ENCODE data around the gene KRT13.

Gene KRT13

DNA sequence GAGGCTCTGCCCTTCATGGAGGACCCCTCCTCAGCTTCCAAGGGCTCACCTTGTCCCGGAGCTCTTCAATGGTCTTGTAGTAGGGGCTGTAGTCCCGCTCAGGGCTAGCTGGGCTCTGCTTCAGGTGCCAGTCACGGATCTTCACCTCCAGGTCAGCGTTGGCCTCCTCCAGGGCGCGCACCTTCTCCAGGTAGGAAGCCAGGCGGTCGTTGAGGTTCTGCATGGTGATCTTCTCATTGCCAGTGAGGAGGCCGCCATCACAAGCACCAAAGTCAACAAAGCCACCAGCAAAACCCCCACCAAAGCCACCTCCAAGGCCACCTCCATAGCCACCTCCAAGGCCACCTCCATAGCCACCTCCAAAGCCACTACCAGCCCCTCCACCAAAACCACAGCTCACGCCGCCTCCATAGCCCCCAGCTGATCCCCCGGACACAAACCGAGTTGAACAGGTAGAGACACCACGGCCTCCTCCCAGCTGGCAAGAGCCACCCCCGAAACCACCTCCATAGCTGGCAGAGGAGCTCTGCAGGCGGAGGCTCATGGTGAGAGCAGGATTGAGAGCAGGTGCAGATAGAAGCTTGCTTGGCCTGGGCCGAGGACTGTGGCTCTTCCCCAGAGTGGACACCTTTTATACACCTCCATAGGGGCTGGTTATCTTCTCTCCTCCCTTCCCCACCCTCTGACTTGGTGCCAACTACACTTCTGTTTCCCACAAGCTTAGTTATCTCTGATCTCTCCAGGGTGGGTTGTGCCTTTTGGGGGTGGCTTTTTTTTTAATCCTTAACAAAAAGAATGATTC lies at the start of gene KRT13:
Gene KRT13, minus strand, starts transcription at position 606 of the 802 bp plus-strand sequence. Its CDS starts 62 bp downstream, at position 544.
- TF ChIP-seq GATA2 (IDR thresholded peaks at IDR 0.05; ENCODE audit: low read depth, low read length) (no peak), GATA3 (IDR thresholded peaks at IDR 0.05; ENCODE audit: low read depth, low read length) (no peak)

DNA sequence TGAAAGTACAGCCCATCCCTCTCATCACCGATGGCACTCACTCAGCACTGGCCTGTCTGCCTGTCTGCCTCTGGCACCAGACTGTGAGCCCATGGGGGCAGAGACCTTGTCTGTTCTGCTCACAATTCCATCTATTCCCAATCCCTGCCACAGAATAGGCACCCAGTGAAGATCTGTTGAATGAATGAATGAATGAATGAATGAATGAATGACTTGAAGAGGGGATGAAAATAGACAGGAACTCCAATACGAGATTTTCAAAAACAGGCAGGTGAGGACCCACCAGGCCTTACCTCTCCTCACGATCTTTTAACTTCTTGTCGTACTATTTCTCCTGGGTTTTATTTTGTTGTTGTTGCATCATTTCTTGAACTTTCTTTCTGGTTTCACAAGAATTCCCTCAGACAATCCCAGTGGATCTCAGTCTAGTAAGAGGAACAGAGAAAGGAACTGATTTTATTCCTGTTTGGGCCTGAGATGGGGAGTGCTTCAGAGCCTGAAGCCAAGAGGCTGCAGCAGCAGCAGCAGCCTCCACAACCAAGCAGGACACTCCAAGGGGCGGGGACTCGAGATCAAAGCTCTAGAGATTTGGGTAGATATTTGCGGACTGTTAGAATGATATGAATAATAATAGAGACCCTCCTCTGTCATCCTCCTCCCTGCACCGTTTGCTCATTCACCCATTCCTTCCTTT lies 48.7 kb upstream of the KRT13 start:
- TF ChIP-seq GATA2 (IDR thresholded peaks at IDR 0.05; ENCODE audit: low read depth, low read length) (no peak), GATA3 (IDR thresholded peaks at IDR 0.05; ENCODE audit: low read depth, low read length) (no peak)

DNA sequence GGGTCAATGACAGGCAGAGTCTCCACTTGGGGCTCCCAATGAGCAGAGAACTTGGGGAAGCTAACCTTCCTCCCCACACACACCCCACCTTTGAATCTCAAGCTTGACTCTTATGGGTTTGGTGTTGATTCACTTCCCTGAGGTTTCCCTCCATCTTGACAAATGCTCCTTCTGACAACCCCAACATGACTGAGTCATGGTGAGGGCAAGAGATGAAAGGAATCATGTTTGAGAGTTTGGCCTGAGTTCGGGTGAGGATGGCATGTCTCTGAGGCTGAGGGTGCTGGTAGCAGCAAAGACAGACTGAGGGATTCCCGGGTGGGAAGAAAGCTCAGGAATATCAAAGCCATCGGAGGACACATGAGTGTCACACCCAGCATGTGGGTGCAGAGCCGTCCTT lies 47.8 kb upstream of the KRT13 start:
- no peak for TF ChIP-seq GATA2 (IDR thresholded peaks at IDR 0.05; ENCODE audit: low read depth, low read length)
- no peak for TF ChIP-seq GATA3 (IDR thresholded peaks at IDR 0.05; ENCODE audit: low read depth, low read length)

DNA sequence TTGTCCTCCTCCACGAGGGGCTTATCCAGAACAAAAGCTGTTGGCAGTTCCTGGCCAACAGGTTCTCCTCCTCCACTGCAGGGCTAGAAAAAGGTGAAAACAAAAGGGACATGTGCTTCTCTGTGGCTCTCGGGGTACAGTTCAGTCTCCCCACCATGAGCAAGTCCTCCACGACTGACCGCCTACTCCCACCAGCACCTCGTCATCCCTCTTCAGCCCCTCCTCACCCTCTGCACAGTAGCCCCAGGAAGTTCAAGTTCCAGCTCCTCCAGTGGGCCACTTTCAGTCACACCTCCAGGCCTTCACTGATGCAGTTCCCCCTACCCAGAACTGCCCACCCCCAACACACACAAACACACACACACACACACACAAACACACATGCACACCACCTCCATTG lies 47.0 kb upstream of the KRT13 start:
- TF ChIP-seq GATA2 (IDR thresholded peaks at IDR 0.05; ENCODE audit: low read depth, low read length) (no peak), GATA3 (IDR thresholded peaks at IDR 0.05; ENCODE audit: low read depth, low read length) (no peak)

DNA sequence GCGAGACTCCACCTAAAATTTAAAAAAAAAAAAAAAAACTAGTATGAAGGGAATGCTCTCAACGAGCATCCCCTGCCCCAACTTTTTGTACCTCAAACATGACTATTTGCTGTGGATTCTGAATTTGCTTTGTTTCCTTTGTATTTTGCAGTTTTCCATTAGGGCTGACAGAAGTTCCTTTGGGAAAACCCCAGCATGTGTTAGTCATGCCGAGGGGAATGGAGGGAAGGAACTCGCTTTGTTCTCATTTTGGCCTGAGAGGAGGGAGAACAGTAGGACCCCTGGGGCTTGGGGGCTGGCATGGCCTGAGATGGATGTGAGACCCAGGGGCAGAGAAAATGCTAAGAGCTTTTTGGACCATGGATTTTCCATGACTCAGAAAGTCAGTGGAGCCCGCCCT lies 46.0 kb upstream of the KRT13 start:
- TF ChIP-seq GATA3 (IDR thresholded peaks at IDR 0.05; ENCODE audit: low read depth, low read length) (no peak), GATA2 (IDR thresholded peaks at IDR 0.05; ENCODE audit: low read depth, low read length) (no peak)

DNA sequence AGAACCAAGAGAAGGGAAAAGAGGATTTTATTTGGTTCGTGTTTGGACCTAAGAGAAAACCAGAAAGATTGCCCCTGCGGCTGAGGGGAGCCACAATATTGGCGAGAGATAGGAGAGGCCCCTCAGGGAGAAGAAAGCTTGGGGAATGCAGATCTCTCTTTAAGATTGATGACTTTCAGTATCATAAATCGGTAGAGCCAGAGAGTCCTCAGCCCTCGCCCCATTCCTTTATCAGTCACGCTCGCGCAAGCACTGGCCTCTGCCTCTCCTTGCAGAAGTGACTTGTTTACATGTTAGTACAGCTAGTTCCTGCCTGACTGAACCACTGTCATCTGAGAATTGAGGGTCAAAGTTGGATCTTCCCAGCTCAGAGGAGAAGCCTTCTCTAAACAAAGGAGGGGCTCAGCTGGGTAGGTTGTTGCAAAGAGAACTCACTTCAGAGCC lies 44.2 kb upstream of the KRT13 start:
- TF ChIP-seq GATA3 (IDR thresholded peaks at IDR 0.05; ENCODE audit: low read depth, low read length) (no peak), GATA2 (IDR thresholded peaks at IDR 0.05; ENCODE audit: low read depth, low read length) (no peak)

DNA sequence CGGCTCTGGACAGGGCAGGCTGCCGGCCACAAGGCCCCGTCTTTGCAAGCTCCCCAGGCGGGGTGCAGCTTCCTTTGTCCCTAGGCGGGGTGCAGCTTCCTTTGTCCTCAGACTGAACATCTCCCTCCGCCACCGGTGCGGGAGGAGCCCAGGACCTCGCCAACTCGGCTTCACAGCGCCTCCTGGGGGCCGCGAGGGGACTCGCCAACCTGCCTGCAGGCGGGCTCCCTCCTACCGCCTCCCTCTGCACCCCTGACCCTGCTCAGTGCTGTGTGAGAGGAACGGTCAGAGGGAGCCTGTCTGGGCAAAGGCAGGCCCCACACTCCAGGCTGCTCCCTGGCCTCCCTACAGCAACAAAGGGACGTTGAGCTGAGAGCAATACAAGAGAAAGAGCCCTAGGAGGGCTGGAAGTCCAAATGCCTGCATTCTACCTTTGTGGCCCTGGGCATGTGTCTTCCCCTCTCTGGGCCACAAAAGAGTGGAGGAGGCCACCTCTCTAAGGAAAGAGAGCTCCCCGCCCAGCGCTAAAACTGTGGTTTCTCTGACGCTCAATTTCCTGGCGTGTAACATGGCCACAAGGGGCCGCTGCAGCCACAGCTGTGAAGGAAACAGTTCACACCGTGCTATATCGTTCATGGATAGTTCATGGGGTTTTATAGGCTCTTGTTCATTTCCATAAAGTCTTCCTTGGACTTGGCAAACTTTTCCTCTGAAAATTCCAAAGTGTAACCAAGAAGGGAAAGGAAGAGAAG lies 43.6 kb upstream of the KRT13 start:
- no peak for TF ChIP-seq GATA3 (IDR thresholded peaks at IDR 0.05; ENCODE audit: low read depth, low read length)
- no peak for TF ChIP-seq GATA2 (IDR thresholded peaks at IDR 0.05; ENCODE audit: low read depth, low read length)

DNA sequence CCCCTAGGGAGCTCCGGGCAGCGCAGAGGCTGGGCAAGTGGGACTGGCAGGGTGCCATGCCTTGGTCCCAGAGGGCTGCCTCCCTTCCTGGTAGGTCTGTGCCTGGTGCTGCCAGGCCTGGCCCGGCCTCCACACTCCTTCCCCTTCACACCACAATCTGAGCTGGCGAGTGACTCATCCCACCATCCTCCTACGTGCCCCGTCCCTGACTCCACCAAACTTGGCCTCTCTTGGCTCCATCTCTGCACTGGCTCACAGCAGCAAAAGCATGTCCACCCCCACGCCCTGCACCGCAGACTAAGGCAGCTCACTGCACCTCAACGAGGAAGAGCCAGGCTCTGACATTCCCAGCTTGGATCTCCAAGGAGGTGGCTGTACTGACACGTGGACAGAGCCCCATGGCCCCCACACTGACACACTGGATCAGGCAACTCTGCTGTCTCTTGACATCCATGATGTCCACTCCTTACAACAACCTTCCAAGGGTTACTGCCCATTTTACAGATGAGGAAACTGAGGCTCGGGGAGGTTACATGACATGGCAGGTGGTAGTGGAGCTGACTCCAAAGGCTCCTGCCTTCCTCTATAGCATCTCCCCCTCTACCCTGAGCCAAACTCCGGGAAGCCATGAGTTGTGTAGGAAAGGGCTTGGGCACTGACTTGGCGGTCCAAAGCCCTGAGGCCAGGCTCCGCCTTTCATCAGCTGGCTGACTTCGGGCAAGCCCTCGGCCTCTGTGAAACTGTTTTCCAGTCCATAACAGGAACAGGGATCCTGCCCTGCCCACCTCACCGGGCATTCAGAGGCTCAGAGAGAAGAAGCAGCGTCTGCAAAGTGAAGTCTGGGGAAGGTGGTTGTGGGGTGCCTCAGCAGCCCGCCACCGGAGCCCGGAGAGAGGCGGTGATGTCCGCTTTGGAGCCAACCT lies 42.8 kb upstream of the KRT13 start:
- TF ChIP-seq GATA3 (IDR thresholded peaks at IDR 0.05; ENCODE audit: low read depth, low read length) (no peak), GATA2 (IDR thresholded peaks at IDR 0.05; ENCODE audit: low read depth, low read length) (no peak)

DNA sequence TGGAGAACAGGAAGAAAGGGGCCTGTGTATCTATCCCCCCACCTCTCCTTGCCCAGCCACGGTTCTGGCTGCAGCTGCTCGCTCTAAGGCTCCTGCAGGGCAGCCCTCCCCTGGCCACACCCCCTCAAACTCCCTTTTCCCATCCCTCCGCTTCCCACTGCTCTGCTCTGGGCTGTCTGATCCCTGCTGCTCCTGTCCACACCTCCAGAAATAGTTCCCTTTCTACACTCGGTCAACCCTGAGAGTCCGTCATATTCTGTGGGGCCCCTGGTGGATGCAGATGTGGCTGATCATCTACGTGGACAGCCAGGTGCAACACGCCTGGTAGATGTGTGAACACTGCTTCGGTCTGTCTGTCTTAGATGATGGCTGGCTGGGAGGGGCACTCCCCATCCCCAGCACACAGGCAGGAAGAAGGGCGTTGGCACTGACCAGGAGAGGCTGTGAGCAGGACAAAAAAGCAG lies 42.0 kb upstream of the KRT13 start:
- TF ChIP-seq GATA3 (IDR thresholded peaks at IDR 0.05; ENCODE audit: low read depth, low read length), result no peak
- TF ChIP-seq GATA2 (IDR thresholded peaks at IDR 0.05; ENCODE audit: low read depth, low read length), result no peak

DNA sequence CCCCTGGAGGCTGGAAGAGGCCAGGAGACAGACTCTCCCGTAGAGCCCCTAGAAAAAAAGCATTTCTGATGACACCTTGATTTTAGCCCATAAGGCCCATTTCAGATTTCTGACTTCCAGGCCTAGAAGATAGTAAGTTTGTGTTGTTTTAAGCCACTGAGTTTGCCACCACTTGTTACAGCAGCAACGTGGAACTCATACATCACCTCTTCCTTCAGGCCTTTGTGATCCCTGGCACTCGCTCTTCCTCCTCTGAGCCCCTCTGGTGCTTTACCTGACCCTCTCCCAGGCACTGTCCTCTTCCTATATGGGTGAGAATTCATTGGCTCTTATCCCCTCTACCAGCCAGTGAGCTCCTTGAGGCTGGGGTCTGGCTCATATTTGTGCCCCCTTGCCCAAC lies 41.4 kb upstream of the KRT13 start:
- TF ChIP-seq GATA2 (IDR thresholded peaks at IDR 0.05; ENCODE audit: low read depth, low read length), result no peak

DNA sequence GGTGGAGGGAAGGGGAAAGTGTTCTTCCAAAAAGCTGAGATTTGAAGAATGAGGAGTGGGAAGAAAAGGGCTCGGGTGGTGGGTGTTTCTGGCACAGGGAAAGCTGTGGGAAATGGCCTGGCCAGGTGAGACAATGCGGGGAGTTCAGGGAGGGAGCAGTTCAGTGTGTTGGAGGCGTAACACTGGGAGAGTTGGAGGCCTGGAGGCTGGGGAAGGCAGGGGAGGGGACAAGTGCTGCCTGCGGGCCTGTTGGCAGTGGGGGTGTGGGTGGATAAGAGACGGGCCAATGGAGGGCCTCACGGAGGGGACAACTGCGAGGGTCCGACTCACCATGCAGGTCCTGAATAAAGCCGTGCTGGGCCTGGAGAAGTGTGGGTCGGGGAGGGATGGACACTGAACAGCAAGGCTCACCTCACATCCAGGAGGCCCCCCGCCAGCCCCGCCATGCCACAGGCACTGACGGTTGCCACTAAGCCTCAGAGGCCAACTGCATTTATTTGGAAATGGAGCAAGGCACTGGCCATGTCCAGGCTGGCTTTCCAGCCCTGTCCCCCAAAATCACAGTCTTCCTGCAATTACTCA lies 40.5 kb upstream of the KRT13 start:
- no peak for TF ChIP-seq GATA2 (IDR thresholded peaks at IDR 0.05; ENCODE audit: low read depth, low read length)
- TF ChIP-seq GATA3 (IDR thresholded peaks at IDR 0.05; ENCODE audit: low read depth, low read length), result no peak

DNA sequence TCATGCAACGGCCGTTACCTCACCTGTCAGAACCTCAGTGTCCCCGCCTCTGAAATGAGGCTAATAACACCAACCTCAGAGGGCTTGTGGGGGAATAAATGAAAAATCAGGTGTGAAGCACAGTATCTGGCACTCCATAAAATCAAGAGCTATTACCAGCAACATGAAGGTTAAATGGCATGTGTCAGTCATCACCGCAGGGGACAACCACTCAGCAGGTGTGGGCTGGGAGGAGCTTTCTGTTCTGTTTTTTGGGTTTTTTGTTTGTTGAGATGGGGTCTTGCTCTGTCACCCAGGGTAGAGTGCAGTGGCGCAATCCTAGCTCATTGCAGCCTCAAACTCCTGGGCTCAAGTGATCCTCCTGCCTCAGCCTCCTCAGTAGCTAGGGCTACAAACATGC lies 39.5 kb upstream of the KRT13 start:
- TF ChIP-seq GATA2 (IDR thresholded peaks at IDR 0.05; ENCODE audit: low read depth, low read length), result no peak
- no peak for TF ChIP-seq GATA3 (IDR thresholded peaks at IDR 0.05; ENCODE audit: low read depth, low read length)

DNA sequence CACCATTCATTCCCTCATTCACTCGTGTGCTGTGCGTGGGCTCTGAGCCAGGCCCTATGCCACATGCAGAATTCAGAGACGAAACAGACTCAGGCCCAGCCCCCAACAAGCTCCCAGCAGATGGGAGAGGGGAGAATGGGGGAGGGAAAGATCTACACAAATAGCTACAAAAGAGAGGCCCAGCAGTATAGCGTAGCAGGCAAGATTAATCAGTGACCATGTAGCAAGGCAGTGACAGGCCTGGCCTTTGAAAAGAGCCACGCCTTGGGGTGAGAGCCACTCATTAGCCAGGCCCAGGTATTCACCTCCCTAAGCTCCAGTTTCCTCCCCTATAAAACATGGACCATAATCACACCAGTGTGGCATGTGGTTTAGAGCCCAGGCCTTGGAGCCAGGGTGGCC lies 39.1 kb upstream of the KRT13 start:
- TF ChIP-seq GATA3 (IDR thresholded peaks at IDR 0.05; ENCODE audit: low read depth, low read length), result no peak
- no peak for TF ChIP-seq GATA2 (IDR thresholded peaks at IDR 0.05; ENCODE audit: low read depth, low read length)

Measured in SH-SY5Y (cell line).